Measurements from ENCODE around the gene LCLAT1.

- TF ChIP-seq POLR2AphosphoS5 (IDR thresholded peaks at IDR 0.05; ENCODE audit: low read depth, low read length) (no peak), TCF7L2 (IDR thresholded peaks at IDR 0.05; ENCODE audit: low read depth, low read length) (no peak), REST (IDR thresholded peaks at IDR 0.05; ENCODE audit: insufficient read depth in 1 of 2, low read depth in 2 of 2, low read length in 1 of 2) (no peak)
- TF ChIP-seq, protein P1, sequence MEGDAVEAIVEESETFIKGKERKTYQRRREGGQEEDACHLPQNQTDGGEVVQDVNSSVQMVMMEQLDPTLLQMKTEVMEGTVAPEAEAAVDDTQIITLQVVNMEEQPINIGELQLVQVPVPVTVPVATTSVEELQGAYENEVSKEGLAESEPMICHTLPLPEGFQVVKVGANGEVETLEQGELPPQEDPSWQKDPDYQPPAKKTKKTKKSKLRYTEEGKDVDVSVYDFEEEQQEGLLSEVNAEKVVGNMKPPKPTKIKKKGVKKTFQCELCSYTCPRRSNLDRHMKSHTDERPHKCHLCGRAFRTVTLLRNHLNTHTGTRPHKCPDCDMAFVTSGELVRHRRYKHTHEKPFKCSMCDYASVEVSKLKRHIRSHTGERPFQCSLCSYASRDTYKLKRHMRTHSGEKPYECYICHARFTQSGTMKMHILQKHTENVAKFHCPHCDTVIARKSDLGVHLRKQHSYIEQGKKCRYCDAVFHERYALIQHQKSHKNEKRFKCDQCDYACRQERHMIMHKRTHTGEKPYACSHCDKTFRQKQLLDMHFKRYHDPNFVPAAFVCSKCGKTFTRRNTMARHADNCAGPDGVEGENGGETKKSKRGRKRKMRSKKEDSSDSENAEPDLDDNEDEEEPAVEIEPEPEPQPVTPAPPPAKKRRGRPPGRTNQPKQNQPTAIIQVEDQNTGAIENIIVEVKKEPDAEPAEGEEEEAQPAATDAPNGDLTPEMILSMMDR (IDR thresholded peaks at IDR 0.05): no peak
Measured at GRCh38 chr2:30516166-30516565, 69.1 kb downstream of the LCLAT1 start.
